Spinal cord (tissue), 10 donors: ENCODE data around the gene CETN1. TPM values are rescaled to one million over a fixed set of nuclear protein-coding genes. Genes with fewer than 3 reads are reported as not detected.

Experiments
- DNase-seq, 6 donors: peaks; one replicate each; pipeline versions ENCODE4 v3.0.0 to v3.0.0-alpha.2; 2013 to 2015; ENCODE audit warnings: low spot score in 6 of 6, low read depth in 4 of 6
- H3K27ac ChIP-seq: one replicate; pipeline ENCODE4 v1.5.1; 2013; ENCODE audit warnings: low read depth, low read length, control low read depth
- H3K27me3 ChIP-seq: one replicate; pipeline ENCODE4 v1.6.1; 2013; ENCODE audit warnings: low read length; ENCODE audit not compliant: control insufficient read depth, insufficient read depth
- H3K36me3 ChIP-seq: one replicate; pipeline ENCODE4 v1.6.1; 2013; ENCODE audit warnings: low read length; ENCODE audit not compliant: control insufficient read depth, insufficient read depth
- H3K4me1 ChIP-seq: one replicate; pipeline ENCODE4 v1.6.1; 2013; ENCODE audit warnings: low read length; ENCODE audit not compliant: control insufficient read depth, insufficient read depth
- H3K4me3 ChIP-seq: one replicate; pipeline ENCODE4 v1.5.1; 2013; ENCODE audit warnings: low read depth, low read length, control low read depth
- H3K9me3 ChIP-seq: one replicate; pipeline ENCODE4 v1.6.1; 2013; ENCODE audit warnings: low read length; ENCODE audit not compliant: control insufficient read depth, insufficient read depth
- WGBS: methylation state at CpG from one replicate; pipeline ENCODE4 v1.1.5; 2013; ENCODE audit warnings: missing lambda C conversion rate; ENCODE audit not compliant: insufficient coverage; 5-methylcytosine and 5-hydroxymethylcytosine counted together
- polyA plus RNA-seq, 2 donors: library from polyadenylated mRNA; unstranded; fragments of 120-200 nt; gene quantifications; one replicate each; pipeline ENCODE4 v1.2.1, GENCODE V29; 2013; ENCODE audit not compliant: insufficient read length in 2 of 2
- total RNA-seq, 2 donors: library from RNA; depleted of rRNA in 1 of 2; stranded (reverse); fragments of 120-200 nt in 1 of 2; fragments of >200 nt in 1 of 2; gene quantifications; one replicate each; pipeline versions ENCODE4 v1.2.3 to v1.2.4, GENCODE V29; 2013 to 2014
- donor health status: healthy.

CETN1 gene
- total and polyA plus RNA-seq, 4 donors = not detected

GRCh38 chr18:574865-575645 lies 5.1 kb upstream of the CETN1 start:
- H3K9me3 ChIP-seq = no peaks in the 10 kb centered on the region
- no peak overlapping the region for H3K27ac ChIP-seq
- WGBS = 71% methylated on average over 1 of the region's 5 CpGs
- DNase-seq = peak in 2 of 6 donors; percentile 6 to 49
- no peaks in the 10 kb centered on the region for H3K36me3 ChIP-seq
- no peak overlapping the region for H3K4me3 ChIP-seq
- H3K4me1 ChIP-seq = peaks cover 4% of the 10 kb centered on the region
- no peaks in the 10 kb centered on the region for H3K27me3 ChIP-seq

GRCh38 chr18:576924-577323 lies 3.3 kb upstream of the CETN1 start:
- H3K9me3 ChIP-seq = no peaks in the 10 kb centered on the region
- peaks cover 4% of the 10 kb centered on the region for H3K4me1 ChIP-seq
- no peak overlapping the region for H3K27ac ChIP-seq
- no peak overlapping the region for H3K4me3 ChIP-seq
- no peaks in the 10 kb centered on the region for H3K27me3 ChIP-seq
- WGBS = 96% methylated on average over 5 of the region's 9 CpGs
- no peaks in the 10 kb centered on the region for H3K36me3 ChIP-seq
- no peak for DNase-seq

GRCh38 chr18:577643-578375 lies 2.4 kb upstream of the CETN1 start:
- Histone ChIP-seq H3K4me3 (no peak overlapping the region), H3K4me1 (peaks cover 10% of the 10 kb centered on the region), H3K27me3 (no peaks in the 10 kb centered on the region), H3K9me3 (no peaks in the 10 kb centered on the region), H3K27ac (no peak overlapping the region), H3K36me3 (no peaks in the 10 kb centered on the region)
- WGBS = 59% methylated on average over 2 of the region's 4 CpGs
- peak in 3 of 6 donors; percentile 26 to 85 (median 53) for DNase-seq

DNA sequence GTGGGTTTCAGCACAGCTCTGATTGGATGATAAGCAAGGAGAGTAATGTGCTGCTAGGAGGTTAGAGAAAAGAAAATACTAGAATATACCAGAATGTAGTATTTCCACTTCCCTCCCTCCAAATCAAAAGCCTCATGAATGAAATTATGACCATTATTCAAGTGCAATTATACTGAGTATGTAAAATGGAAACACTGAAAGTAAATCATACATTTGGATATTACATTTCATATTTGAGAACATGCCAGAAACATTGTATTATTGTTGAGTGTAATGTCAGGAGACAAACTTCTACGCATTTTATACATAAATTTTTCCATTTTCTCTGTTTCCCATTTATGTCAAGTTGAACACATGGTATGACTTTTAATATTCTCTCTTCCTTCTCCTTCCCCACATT lies 942 bp upstream of the CETN1 start:
- Histone ChIP-seq H3K9me3 (no peaks in the 10 kb centered on the region), H3K4me1 (peaks cover 10% of the 10 kb centered on the region), H3K36me3 (no peaks in the 10 kb centered on the region), H3K27ac (no peak overlapping the region), H3K27me3 (no peaks in the 10 kb centered on the region), H3K4me3 (no peak overlapping the region)
- no CpG with 5 or more reads among the region's 1 CpG for WGBS
- no peak for DNase-seq

- WGBS = 100% methylated on average over 2 of the region's 3 CpGs
- no peaks in the 10 kb centered on the region for H3K36me3 ChIP-seq
- H3K4me1 ChIP-seq = peaks cover 10% of the 10 kb centered on the region
- H3K27ac ChIP-seq = no peak overlapping the region
- no peaks in the 10 kb centered on the region for H3K27me3 ChIP-seq
- H3K4me3 ChIP-seq = no peak overlapping the region
- H3K9me3 ChIP-seq = no peaks in the 10 kb centered on the region
- DNase-seq = no peak
These were observed 916 bp downstream of the CETN1 start for GRCh38 chr18:581096-581495.

- no peak overlapping the region for H3K27ac ChIP-seq
- H3K4me1 ChIP-seq = peaks cover 6% of the 10 kb centered on the region
- no peaks in the 10 kb centered on the region for H3K27me3 ChIP-seq
- peak in 3 of 6 donors; percentile 12 to 84 (median 37) for DNase-seq
- 43% methylated on average over 2 of the region's 3 CpGs for WGBS
- H3K9me3 ChIP-seq = no peaks in the 10 kb centered on the region
- no peak overlapping the region for H3K4me3 ChIP-seq
- no peaks in the 10 kb centered on the region for H3K36me3 ChIP-seq
These were observed 2.3 kb downstream of the CETN1 start for GRCh38 chr18:582465-582864.

- H3K4me3 ChIP-seq = no peak overlapping the region
- H3K36me3 ChIP-seq = no peaks in the 10 kb centered on the region
- peaks cover 11% of the 10 kb centered on the region for H3K4me1 ChIP-seq
- 63% methylated on average over 3 of the region's 4 CpGs for WGBS
- no peaks in the 10 kb centered on the region for H3K27me3 ChIP-seq
- no peaks in the 10 kb centered on the region for H3K9me3 ChIP-seq
- no peak for DNase-seq
- no peak overlapping the region for H3K27ac ChIP-seq
These were observed 14.9 kb downstream of the CETN1 start for GRCh38 chr18:595068-595467.

- DNase-seq = no peak
- WGBS = 64% methylated on average over 1 of the region's 1 CpG
These were observed 15.4 kb downstream of the CETN1 start for GRCh38 chr18:595571-595970.

GRCh38 chr18:596288-596881 lies 16.2 kb downstream of the CETN1 start:
- Histone ChIP-seq H3K4me1 (peaks cover 11% of the 10 kb centered on the region), H3K27ac (peak overlapping the region; percentile 12), H3K27me3 (no peaks in the 10 kb centered on the region), H3K36me3 (no peaks in the 10 kb centered on the region), H3K4me3 (no peak overlapping the region), H3K9me3 (no peaks in the 10 kb centered on the region)
- 39% methylated on average over 6 of the region's 24 CpGs for WGBS
- peak in 4 of 6 donors; percentile 34 to 92 (median 48) for DNase-seq

More at GRCh38 chr18:595571-595970, 15.4 kb downstream of the CETN1 start:
- no peak overlapping the region for H3K4me3 ChIP-seq
- H3K27me3 ChIP-seq = no peaks in the 10 kb centered on the region
- peaks cover 11% of the 10 kb centered on the region for H3K4me1 ChIP-seq
- H3K9me3 ChIP-seq = no peaks in the 10 kb centered on the region
- H3K36me3 ChIP-seq = no peaks in the 10 kb centered on the region
- no peak overlapping the region for H3K27ac ChIP-seq
